GM23338 (cell line): ENCODE data around the gene ST6GALNAC4. TPM values are rescaled to one million over a fixed set of nuclear protein-coding genes. Genes with fewer than 3 reads are reported as not detected.

Experiments
- ATAC-seq: fragments of 200-7000 bp; cut with Tn5 transposase; 3 replicates; pipeline ENCODE4 v1.9.1; 2020
- DNase-seq: peaks from one replicate; pipeline ENCODE4 v3.0.0-alpha.2; 2015; ENCODE audit warnings: low spot score
- H2AFZ ChIP-seq: fragments of 200-600 bp; sonication (generic); 2 replicates; pipeline ENCODE4 v1.8.0; 2016; ENCODE audit warnings: antibody characterized with exemption, mild to moderate bottlenecking, moderate library complexity
- H3F3A ChIP-seq: fragments of 200-600 bp; sonication (generic); replicated peaks from 2 replicates; pipeline ENCODE4 v1.8.0; 2017; ENCODE audit warnings: antibody characterized with exemption, mixed run types, low read depth
- H3K27ac ChIP-seq: fragments of 200-600 bp; sonication (generic); 2 replicates; pipeline ENCODE4 v1.6.1; 2016; ENCODE audit warnings: low read depth
- H3K27me3 ChIP-seq: fragments of 200-600 bp; sonication (generic); 2 replicates; pipeline ENCODE4 v1.8.0; 2016; ENCODE audit warnings: mild to moderate bottlenecking, mixed run types, moderate library complexity; ENCODE audit not compliant: insufficient read depth
- H3K36me3 ChIP-seq: fragments of 200-600 bp; sonication (generic); 2 replicates; pipeline ENCODE4 v1.8.0; 2016; ENCODE audit warnings: mild to moderate bottlenecking; ENCODE audit not compliant: insufficient read depth
- H3K4me1 ChIP-seq: fragments of 200-600 bp; sonication (generic); 2 replicates; pipeline ENCODE4 v1.8.0; 2016; ENCODE audit warnings: mild to moderate bottlenecking, moderate library complexity; ENCODE audit not compliant: insufficient read depth
- H3K4me2 ChIP-seq: fragments of 200-600 bp; sonication (generic); 2 replicates; pipeline ENCODE4 v1.7.1; 2017; ENCODE audit warnings: mixed run types
- H3K4me3 ChIP-seq: fragments of 200-600 bp; sonication (generic); 2 replicates; pipeline ENCODE4 v1.6.1; 2016; ENCODE audit warnings: mixed run types
- H3K79me2 ChIP-seq: fragments of 200-600 bp; sonication (generic); replicated peaks from 2 replicates; pipeline ENCODE4 v1.8.0; 2017; ENCODE audit warnings: mild to moderate bottlenecking; ENCODE audit not compliant: insufficient read depth
- H3K9me2 ChIP-seq: fragments of 200-600 bp; sonication (generic); 2 replicates; pipeline ENCODE4 v1.8.0; 2017; ENCODE audit not compliant: insufficient read depth
- H4K20me1 ChIP-seq: fragments of 200-600 bp; sonication (generic); replicated peaks from 2 replicates; pipeline ENCODE4 v1.8.0; 2017; ENCODE audit warnings: mild to moderate bottlenecking; ENCODE audit not compliant: insufficient read depth
- H3K27ac Mint-ChIP-seq: 2 replicates; pipeline ENCODE4 v1.8.0; 2020; ENCODE audit warnings: inconsistent platforms, mild to moderate bottlenecking, moderate library complexity, mixed read lengths
- H3K27me3 Mint-ChIP-seq: 3 replicates; pipeline ENCODE4 v1.8.0; 2022; ENCODE audit warnings: low read depth, mild to moderate bottlenecking, moderate library complexity, mixed read lengths, inconsistent platforms; ENCODE audit not compliant: insufficient read depth, poor library complexity
- H3K36me3 Mint-ChIP-seq: 3 replicates; pipeline ENCODE4 v1.8.0; 2021; ENCODE audit warnings: low read depth, mild to moderate bottlenecking, inconsistent platforms, moderate library complexity, mixed read lengths
- H3K4me1 Mint-ChIP-seq: 3 replicates; pipeline ENCODE4 v1.8.0; 2020; ENCODE audit warnings: mild to moderate bottlenecking, inconsistent platforms, mixed read lengths
- H3K4me3 Mint-ChIP-seq: 3 replicates; pipeline ENCODE4 v1.8.0; 2021; ENCODE audit warnings: moderate library complexity, mild to moderate bottlenecking, inconsistent platforms, mixed read lengths
- H3K9me3 Mint-ChIP-seq: 3 replicates; pipeline ENCODE4 v1.8.0; 2020; ENCODE audit warnings: moderate library complexity, mild to moderate bottlenecking, inconsistent platforms, mixed read lengths
- CREB1 ChIP-seq: fragments of 250-450 bp; sonication (Bioruptor Pico); IDR thresholded peaks from 2 replicates; pipeline ENCODE4 v1.5.0; 2020; ENCODE audit warnings: low read depth, mild to moderate bottlenecking, moderate library complexity
- ETS1 ChIP-seq: IDR thresholded peaks from 2 replicates; pipeline ENCODE4 v1.6.1; 2016; ENCODE audit warnings: antibody characterized with exemption
- EZH2phosphoT487 ChIP-seq: fragments of 200-600 bp; sonication (generic); IDR thresholded peaks from one replicate; pipeline ENCODE4 v1.8.1; 2018; ENCODE audit warnings: antibody characterized with exemption; ENCODE audit not compliant: unreplicated experiment
- JUNB ChIP-seq: IDR thresholded peaks from one replicate; pipeline ENCODE4 v1.6.1; 2016; ENCODE audit warnings: antibody characterized with exemption; ENCODE audit not compliant: unreplicated experiment
- NANOG ChIP-seq: IDR thresholded peaks from 2 replicates; pipeline ENCODE4 v1.6.1; 2016; ENCODE audit warnings: antibody characterized with exemption, borderline replicate concordance
- POLR2AphosphoS5 ChIP-seq: IDR thresholded peaks from 2 replicates; pipeline ENCODE4 v1.6.1; 2016; ENCODE audit warnings: antibody characterized with exemption, low read depth
- STAT1 ChIP-seq: IDR thresholded peaks from one replicate; pipeline ENCODE4 v1.6.1; 2016; ENCODE audit warnings: antibody characterized with exemption; ENCODE audit not compliant: unreplicated experiment
- ZNF114 ChIP-seq: fragments of 250-450 bp; sonication (Bioruptor Pico); IDR thresholded peaks from 2 replicates; pipeline ENCODE4 v1.5.0; 2020; ENCODE audit warnings: mild to moderate bottlenecking, moderate library complexity
- ZNF331 ChIP-seq: fragments of 250-450 bp; sonication (Bioruptor Pico); IDR thresholded peaks from 2 replicates; pipeline ENCODE4 v1.5.0; 2020; ENCODE audit warnings: low read depth, mild to moderate bottlenecking, moderate library complexity
- polyA plus RNA-seq: library from polyadenylated mRNA; unstranded; fragments of >200 nt; fragmentation: Nextera tagmentation; extraction: Ambion mirVana; gene quantifications from 2 replicates; pipeline ENCODE4 v1.2.1, GENCODE V29; 2016
- total RNA-seq: library from RNA; depleted of rRNA; stranded (reverse); fragments of >200 nt; shearing (Covaris generic); gene quantifications from 2 replicates; pipeline ENCODE4 v1.2.3, GENCODE V29; 2014
- TF ChIP-seq, protein P1 (sequence below): IDR thresholded peaks from one replicate; pipeline ENCODE4 v1.6.1; 2018; ENCODE audit warnings: antibody characterized with exemption; ENCODE audit not compliant: unreplicated experiment
- TF ChIP-seq, protein P2 (sequence below), 2 experiments: fragments of 200-600 bp in 1 of 2; sonication (generic) in 1 of 2; conservative IDR thresholded peaks; 2 replicates each; pipeline versions ENCODE4 v1.5.1 to v1.6.1; 2016 to 2017; ENCODE audit warnings: antibody characterized with exemption in 2 of 2, low read depth in 2 of 2, mild to moderate bottlenecking in 2 of 2, moderate library complexity in 1 of 2
- TF ChIP-seq, protein P3 (sequence below): fragments of 250-450 bp; sonication (Bioruptor Pico); IDR thresholded peaks from 2 replicates; pipeline ENCODE4 v1.5.0; 2020; ENCODE audit warnings: mild to moderate bottlenecking, moderate library complexity

ST6GALNAC4 gene
- total and polyA plus RNA-seq, 2 experiments from 2014 or later, result 8.1 to 35.3 TPM

DNA sequence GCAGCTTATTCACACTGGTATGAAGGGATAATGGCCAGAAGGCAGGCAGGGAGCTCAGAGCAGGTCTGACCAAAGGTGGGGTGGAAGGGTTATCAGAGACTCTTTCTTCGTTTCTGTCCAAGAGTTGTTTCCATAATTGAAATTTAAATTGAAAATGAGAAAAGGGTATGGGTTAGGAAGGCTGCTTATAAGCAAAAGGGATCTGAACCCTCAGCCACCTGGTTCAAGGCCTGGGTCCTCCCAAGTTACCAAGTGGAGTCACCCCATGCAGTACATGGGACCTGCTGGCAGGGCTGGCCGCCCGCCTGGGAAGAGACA is 46.2 kb upstream of the ST6GALNAC4 start (continued):
- TF ChIP-seq, protein P1, sequence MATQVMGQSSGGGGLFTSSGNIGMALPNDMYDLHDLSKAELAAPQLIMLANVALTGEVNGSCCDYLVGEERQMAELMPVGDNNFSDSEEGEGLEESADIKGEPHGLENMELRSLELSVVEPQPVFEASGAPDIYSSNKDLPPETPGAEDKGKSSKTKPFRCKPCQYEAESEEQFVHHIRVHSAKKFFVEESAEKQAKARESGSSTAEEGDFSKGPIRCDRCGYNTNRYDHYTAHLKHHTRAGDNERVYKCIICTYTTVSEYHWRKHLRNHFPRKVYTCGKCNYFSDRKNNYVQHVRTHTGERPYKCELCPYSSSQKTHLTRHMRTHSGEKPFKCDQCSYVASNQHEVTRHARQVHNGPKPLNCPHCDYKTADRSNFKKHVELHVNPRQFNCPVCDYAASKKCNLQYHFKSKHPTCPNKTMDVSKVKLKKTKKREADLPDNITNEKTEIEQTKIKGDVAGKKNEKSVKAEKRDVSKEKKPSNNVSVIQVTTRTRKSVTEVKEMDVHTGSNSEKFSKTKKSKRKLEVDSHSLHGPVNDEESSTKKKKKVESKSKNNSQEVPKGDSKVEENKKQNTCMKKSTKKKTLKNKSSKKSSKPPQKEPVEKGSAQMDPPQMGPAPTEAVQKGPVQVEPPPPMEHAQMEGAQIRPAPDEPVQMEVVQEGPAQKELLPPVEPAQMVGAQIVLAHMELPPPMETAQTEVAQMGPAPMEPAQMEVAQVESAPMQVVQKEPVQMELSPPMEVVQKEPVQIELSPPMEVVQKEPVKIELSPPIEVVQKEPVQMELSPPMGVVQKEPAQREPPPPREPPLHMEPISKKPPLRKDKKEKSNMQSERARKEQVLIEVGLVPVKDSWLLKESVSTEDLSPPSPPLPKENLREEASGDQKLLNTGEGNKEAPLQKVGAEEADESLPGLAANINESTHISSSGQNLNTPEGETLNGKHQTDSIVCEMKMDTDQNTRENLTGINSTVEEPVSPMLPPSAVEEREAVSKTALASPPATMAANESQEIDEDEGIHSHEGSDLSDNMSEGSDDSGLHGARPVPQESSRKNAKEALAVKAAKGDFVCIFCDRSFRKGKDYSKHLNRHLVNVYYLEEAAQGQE, result no peak

DNA sequence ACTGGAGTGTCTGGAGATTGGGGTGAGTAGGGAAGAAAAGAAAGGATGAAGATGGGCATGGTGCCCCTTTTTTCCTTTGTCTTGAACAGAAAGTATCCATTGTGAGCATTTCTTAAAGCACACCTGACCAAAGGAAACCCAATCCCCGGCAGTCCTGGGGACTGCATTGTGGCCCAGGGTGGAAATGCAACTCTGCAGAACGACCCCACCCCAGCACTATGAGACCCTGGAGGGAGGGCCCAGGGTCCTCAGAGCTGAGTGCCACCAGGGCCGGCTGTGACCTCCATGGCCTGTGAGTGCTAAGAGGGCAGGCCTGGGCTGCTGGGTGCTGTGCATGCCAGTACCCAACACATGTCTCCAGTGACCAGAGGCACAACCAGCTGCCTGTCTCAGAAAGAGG is 45.4 kb upstream of the ST6GALNAC4 start:
- ATAC-seq, result peak; percentile 12
- H3K4me1 ChIP-seq, result peaks cover 21% of the 10 kb centered on the region
- H3K4me3 ChIP-seq, result no peak overlapping the region
- Mint-ChIP-seq H3K36me3 (peaks cover 2% of the 10 kb centered on the region; the same call in 1 of the 3 replicates), H3K27ac (peak overlapping the region; percentile 81; the same call in 1 of the 2 replicates), H3K4me1 (peaks cover 60% of the 10 kb centered on the region), H3K4me3 (no peak overlapping the region; the same call in 2 of the 3 replicates), H3K9me3 (no peaks in the 10 kb centered on the region), H3K27me3 (peaks cover 17% of the 10 kb centered on the region)
- peaks cover 22% of the 10 kb centered on the region for H4K20me1 ChIP-seq
- H3K9me2 ChIP-seq, result no peaks in the 10 kb centered on the region
- no peak overlapping the region for H2AFZ ChIP-seq
- H3K4me2 ChIP-seq, result no peak overlapping the region
- peaks cover 99% of the 10 kb centered on the region for H3K79me2 ChIP-seq
- 0 out of 2 replicates have a peak, but pooled peaks cover 5% of the 10 kb centered on the region for H3F3A ChIP-seq
- no peak for DNase-seq
- H3K27ac ChIP-seq, result peak overlapping the region; percentile 59; the same call in 1 of the 2 replicates
- no peaks in the 10 kb centered on the region for H3K36me3 ChIP-seq
- H3K27me3 ChIP-seq, result no peaks in the 10 kb centered on the region
- TF ChIP-seq ZNF114, result no peak
- TF ChIP-seq, protein P2, sequence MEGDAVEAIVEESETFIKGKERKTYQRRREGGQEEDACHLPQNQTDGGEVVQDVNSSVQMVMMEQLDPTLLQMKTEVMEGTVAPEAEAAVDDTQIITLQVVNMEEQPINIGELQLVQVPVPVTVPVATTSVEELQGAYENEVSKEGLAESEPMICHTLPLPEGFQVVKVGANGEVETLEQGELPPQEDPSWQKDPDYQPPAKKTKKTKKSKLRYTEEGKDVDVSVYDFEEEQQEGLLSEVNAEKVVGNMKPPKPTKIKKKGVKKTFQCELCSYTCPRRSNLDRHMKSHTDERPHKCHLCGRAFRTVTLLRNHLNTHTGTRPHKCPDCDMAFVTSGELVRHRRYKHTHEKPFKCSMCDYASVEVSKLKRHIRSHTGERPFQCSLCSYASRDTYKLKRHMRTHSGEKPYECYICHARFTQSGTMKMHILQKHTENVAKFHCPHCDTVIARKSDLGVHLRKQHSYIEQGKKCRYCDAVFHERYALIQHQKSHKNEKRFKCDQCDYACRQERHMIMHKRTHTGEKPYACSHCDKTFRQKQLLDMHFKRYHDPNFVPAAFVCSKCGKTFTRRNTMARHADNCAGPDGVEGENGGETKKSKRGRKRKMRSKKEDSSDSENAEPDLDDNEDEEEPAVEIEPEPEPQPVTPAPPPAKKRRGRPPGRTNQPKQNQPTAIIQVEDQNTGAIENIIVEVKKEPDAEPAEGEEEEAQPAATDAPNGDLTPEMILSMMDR (conservative IDR thresholded peaks at IDR 0.05; ENCODE audit: low read depth in 2 of 2), result no peak
- TF ChIP-seq ETS1, result no peak
- TF ChIP-seq, protein P3, sequence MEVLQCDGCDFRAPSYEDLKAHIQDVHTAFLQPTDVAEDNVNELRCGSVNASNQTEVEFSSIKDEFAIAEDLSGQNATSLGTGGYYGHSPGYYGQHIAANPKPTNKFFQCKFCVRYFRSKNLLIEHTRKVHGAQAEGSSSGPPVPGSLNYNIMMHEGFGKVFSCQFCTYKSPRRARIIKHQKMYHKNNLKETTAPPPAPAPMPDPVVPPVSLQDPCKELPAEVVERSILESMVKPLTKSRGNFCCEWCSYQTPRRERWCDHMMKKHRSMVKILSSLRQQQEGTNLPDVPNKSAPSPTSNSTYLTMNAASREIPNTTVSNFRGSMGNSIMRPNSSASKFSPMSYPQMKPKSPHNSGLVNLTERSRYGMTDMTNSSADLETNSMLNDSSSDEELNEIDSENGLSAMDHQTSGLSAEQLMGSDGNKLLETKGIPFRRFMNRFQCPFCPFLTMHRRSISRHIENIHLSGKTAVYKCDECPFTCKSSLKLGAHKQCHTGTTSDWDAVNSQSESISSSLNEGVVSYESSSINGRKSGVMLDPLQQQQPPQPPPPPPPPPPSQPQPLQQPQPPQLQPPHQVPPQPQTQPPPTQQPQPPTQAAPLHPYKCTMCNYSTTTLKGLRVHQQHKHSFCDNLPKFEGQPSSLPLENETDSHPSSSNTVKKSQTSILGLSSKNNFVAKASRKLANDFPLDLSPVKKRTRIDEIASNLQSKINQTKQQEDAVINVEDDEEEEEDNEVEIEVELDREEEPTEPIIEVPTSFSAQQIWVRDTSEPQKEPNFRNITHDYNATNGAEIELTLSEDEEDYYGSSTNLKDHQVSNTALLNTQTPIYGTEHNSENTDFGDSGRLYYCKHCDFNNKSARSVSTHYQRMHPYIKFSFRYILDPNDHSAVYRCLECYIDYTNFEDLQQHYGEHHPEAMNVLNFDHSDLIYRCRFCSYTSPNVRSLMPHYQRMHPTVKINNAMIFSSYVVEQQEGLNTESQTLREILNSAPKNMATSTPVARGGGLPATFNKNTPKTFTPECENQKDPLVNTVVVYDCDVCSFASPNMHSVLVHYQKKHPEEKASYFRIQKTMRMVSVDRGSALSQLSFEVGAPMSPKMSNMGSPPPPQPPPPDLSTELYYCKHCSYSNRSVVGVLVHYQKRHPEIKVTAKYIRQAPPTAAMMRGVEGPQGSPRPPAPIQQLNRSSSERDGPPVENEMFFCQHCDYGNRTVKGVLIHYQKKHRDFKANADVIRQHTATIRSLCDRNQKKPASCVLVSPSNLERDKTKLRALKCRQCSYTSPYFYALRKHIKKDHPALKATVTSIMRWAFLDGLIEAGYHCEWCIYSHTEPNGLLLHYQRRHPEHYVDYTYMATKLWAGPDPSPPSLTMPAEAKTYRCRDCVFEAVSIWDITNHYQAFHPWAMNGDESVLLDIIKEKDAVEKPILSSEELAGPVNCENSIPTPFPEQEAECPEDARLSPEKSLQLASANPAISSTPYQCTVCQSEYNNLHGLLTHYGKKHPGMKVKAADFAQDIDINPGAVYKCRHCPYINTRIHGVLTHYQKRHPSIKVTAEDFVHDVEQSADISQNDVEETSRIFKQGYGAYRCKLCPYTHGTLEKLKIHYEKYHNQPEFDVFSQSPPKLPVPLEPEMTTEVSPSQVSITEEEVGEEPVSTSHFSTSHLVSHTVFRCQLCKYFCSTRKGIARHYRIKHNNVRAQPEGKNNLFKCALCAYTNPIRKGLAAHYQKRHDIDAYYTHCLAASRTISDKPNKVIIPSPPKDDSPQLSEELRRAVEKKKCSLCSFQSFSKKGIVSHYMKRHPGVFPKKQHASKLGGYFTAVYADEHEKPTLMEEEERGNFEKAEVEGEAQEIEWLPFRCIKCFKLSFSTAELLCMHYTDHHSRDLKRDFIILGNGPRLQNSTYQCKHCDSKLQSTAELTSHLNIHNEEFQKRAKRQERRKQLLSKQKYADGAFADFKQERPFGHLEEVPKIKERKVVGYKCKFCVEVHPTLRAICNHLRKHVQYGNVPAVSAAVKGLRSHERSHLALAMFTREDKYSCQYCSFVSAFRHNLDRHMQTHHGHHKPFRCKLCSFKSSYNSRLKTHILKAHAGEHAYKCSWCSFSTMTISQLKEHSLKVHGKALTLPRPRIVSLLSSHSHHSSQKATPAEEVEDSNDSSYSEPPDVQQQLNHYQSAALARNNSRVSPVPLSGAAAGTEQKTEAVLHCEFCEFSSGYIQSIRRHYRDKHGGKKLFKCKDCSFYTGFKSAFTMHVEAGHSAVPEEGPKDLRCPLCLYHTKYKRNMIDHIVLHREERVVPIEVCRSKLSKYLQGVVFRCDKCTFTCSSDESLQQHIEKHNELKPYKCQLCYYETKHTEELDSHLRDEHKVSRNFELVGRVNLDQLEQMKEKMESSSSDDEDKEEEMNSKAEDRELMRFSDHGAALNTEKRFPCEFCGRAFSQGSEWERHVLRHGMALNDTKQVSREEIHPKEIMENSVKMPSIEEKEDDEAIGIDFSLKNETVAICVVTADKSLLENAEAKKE (CRISPR knock-in tag), result no peak
- TF ChIP-seq STAT1, result no peak
- no peak for TF ChIP-seq CREB1 (CRISPR knock-in tag)
- TF ChIP-seq JUNB, result no peak
- no peak for TF ChIP-seq ZNF331 (CRISPR knock-in tag)
- no peak for TF ChIP-seq NANOG
- TF ChIP-seq POLR2AphosphoS5, result no peak
- no peak for TF ChIP-seq EZH2phosphoT487
